ENCODE data around the gene SMCO2.

GRCh38 chr12:27412047-27412446 is 34.5 kb upstream of the SMCO2 start:
- TF ChIP-seq CTCF (IDR thresholded peaks at IDR 0.05) (no peak), POLR2A (IDR thresholded peaks at IDR 0.05) (no peak)
